Left ventricle myocardium inferior (tissue), 1 donor: Measurements from ENCODE around the gene TEX53. TPM values are rescaled to one million over a fixed set of nuclear protein-coding genes. Genes with fewer than 3 reads are reported as not detected.

Experiments
- DNase-seq: peaks from one replicate; pipeline ENCODE4 v3.0.0-alpha.2; 2020
- H3K27ac ChIP-seq: fragments of 200-600 bp; replicated peaks from 2 replicates; pipeline ENCODE4 v1.8.0; 2021
- H3K27me3 ChIP-seq: fragments of 200-600 bp; 2 replicates; pipeline ENCODE4 v1.8.0; 2021; ENCODE audit warnings: low read depth
- H3K36me3 ChIP-seq: fragments of 200-600 bp; 2 replicates; pipeline ENCODE4 v1.8.0; 2021
- H3K4me1 ChIP-seq: fragments of 200-600 bp; 2 replicates; pipeline ENCODE4 v1.8.0; 2021
- H3K4me3 ChIP-seq: fragments of 200-600 bp; 2 replicates; pipeline ENCODE4 v1.8.0; 2021; ENCODE audit warnings: mild to moderate bottlenecking, moderate library complexity
- H3K9me3 ChIP-seq: fragments of 200-600 bp; replicated peaks from 2 replicates; pipeline ENCODE4 v1.8.0; 2021
- intact Hi-C: fragments of 100-400 bp; cut with micrococcal nuclease; formaldehyde crosslinking; loops from one replicate; pipeline ENCODE4 v1.11.0; 2022
- total RNA-seq: library from RNA; stranded (reverse); fragmentation: NEBNext Ultra II Directional; extraction: Animal tissue kit (Norgen Biotek cat#: 25700); gene quantifications from one replicate; pipeline ENCODE4 v1.2.1, GENCODE V29; 2021
- TF ChIP-seq, protein P1 (sequence below): fragments of 200-600 bp; IDR thresholded peaks from 2 replicates; pipeline ENCODE4 v1.8.0; 2021; ENCODE audit warnings: antibody characterized with exemption, mild to moderate bottlenecking, borderline replicate concordance
- donor health status: DM: no; HTN: yes; CAD: no; lungs with severe emphysema.

TEX53 gene
- total RNA-seq, 1 donor from 2014 or later, result not detected

DNA sequence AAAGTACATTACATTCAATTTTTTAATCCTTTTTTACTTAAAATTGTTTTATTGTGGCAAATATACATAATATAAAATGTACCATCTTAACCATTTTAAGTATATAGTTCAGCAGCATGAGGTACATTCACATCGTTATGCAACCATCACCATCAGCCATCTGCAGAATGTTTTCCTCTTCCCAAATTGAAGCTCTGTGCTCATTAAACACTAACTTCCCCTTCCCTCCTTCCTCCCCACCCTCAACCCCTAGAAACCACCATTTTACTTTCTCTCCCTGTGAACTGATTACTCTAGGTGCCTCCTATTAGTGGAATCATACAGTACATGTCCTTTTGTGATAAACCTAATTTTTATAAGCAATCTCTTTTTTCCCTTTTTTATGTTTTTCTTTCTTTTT, 15.6 kb downstream of the TEX53 start:
- TF ChIP-seq, protein P1, sequence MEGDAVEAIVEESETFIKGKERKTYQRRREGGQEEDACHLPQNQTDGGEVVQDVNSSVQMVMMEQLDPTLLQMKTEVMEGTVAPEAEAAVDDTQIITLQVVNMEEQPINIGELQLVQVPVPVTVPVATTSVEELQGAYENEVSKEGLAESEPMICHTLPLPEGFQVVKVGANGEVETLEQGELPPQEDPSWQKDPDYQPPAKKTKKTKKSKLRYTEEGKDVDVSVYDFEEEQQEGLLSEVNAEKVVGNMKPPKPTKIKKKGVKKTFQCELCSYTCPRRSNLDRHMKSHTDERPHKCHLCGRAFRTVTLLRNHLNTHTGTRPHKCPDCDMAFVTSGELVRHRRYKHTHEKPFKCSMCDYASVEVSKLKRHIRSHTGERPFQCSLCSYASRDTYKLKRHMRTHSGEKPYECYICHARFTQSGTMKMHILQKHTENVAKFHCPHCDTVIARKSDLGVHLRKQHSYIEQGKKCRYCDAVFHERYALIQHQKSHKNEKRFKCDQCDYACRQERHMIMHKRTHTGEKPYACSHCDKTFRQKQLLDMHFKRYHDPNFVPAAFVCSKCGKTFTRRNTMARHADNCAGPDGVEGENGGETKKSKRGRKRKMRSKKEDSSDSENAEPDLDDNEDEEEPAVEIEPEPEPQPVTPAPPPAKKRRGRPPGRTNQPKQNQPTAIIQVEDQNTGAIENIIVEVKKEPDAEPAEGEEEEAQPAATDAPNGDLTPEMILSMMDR, result no peak
- peaks cover 44% of the 10 kb centered on the region for H3K36me3 ChIP-seq
- H3K27me3 ChIP-seq, result no peaks in the 10 kb centered on the region
- H3K27ac ChIP-seq, result no peak overlapping the region
- peaks cover 2% of the 10 kb centered on the region for H3K9me3 ChIP-seq
- no peak for DNase-seq
- intact Hi-C loops, result no loop called here
- H3K4me3 ChIP-seq, result no peak overlapping the region
- H3K4me1 ChIP-seq, result no peaks in the 10 kb centered on the region

DNA sequence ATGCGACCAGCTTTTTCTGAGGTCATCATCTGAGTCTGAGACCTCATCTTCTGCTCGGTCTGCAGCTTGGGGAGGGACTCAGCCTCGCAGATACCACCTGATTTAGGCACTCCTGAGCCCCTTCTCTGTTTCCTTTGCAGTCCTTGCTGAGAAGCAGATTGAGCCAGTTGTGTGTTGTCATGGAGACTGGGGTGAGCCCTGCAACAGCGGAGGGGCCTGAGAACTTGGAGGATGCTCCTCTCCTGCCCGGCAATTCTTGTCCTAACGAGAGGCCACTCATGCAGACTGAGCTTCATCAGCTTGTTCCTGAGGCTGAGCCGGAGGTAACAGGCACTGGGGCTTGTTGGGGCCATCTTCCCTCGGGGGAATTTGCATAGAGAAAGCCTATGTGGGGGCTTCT, 19.2 kb downstream of the TEX53 start:
- H3K27me3 ChIP-seq, result no peaks in the 10 kb centered on the region
- H3K4me3 ChIP-seq, result no peak overlapping the region
- DNase-seq, result no peak
- H3K9me3 ChIP-seq, result no peaks in the 10 kb centered on the region
- TF ChIP-seq, protein P1, result no peak
- peaks cover 40% of the 10 kb centered on the region for H3K36me3 ChIP-seq
- no peaks in the 10 kb centered on the region for H3K4me1 ChIP-seq
- no peak overlapping the region for H3K27ac ChIP-seq
- intact Hi-C loops, result no loop called here

DNA sequence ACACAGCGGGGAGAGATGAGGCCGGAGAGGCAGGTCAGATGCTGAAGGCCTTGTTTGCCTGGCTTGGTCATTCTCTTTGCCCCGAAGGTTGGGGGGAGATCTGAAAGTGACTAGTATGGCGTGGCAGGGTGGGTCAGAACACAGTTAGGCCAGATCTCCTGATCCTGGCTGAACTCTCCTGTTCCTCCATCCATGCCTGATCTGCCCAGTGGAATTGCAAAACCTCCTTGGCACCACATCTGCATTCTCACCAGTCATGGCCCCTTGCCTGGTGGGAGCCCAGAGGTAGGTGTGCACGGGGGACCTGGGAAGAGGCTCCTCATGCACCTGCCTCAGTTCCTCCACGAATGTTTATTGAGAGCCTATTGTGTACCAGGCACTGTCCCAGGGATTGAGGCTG, 23.2 kb downstream of the TEX53 start:
- TF ChIP-seq, protein P1, result no peak
- no peak overlapping the region for H3K27ac ChIP-seq
- intact Hi-C loops, result no loop called here
- DNase-seq, result no peak
- H3K4me1 ChIP-seq, result no peaks in the 10 kb centered on the region
- no peaks in the 10 kb centered on the region for H3K27me3 ChIP-seq
- H3K36me3 ChIP-seq, result peaks cover 55% of the 10 kb centered on the region
- no peak overlapping the region for H3K4me3 ChIP-seq
- no peaks in the 10 kb centered on the region for H3K9me3 ChIP-seq

DNA sequence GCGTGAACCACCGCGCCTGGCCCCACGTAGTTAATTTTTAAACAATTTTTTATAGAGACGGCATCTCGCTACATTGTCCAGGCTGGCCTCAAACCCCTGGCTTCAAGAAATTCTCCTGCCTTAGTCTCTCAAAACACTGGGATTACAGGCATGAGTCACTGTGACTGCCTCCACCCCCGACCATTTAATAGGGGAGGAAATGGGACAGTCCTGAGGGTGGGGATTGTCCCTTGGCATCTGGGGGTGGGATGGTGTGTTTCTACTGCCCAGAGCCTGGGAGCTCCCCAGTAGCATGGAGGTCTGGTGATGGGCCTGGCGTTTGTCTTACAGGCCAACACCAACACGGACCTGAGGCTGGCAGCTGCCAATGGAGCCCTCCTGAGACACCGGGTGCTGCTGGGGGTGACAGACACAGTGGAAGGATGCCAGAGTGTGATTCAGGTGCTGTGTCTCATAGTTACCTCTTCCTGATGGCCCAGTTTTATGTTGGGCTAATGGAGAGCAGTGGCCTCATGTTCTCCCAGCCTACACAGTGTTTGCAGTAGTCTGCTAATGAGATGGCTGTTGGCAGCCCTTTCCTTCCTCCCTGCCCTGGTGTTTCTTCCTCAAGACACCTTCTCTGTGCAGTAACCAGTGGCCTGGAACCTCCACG, 24.0 kb downstream of the TEX53 start:
- peaks cover 55% of the 10 kb centered on the region for H3K36me3 ChIP-seq
- no peaks in the 10 kb centered on the region for H3K9me3 ChIP-seq
- intact Hi-C loops, result no loop called here
- no peak for DNase-seq
- no peaks in the 10 kb centered on the region for H3K27me3 ChIP-seq
- H3K27ac ChIP-seq, result no peak overlapping the region
- H3K4me1 ChIP-seq, result no peaks in the 10 kb centered on the region
- no peak overlapping the region for H3K4me3 ChIP-seq
- TF ChIP-seq, protein P1, result no peak

DNA sequence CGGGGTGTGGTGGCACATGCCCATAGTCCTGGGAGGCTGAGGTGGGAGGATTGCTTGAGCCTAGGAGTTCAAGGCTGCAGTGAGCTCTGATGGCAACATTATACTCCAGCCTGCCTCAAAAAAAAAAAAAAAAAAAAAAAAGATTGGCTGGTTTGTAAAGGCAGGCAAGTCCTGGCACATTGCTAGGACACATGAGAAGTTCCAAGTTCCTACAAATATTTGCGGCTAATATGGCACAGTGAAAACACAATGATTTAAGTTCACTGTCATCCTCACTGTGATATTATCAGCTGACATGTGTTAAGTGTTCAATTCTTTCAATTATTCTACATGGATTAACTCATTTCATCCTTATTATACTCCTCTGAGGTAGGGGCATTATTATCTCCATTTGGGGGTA, 26.4 kb downstream of the TEX53 start:
- H3K4me3 ChIP-seq, result no peak overlapping the region
- H3K36me3 ChIP-seq, result peaks cover 58% of the 10 kb centered on the region
- no peaks in the 10 kb centered on the region for H3K27me3 ChIP-seq
- no peak overlapping the region for H3K27ac ChIP-seq
- TF ChIP-seq, protein P1, result no peak
- no peaks in the 10 kb centered on the region for H3K9me3 ChIP-seq
- no peaks in the 10 kb centered on the region for H3K4me1 ChIP-seq
- intact Hi-C loops, result no loop called here
- no peak for DNase-seq
